Heart right ventricle (tissue), 16 donors: ENCODE results near the gene ETV4. TPM values are rescaled to one million over a fixed set of nuclear protein-coding genes. Genes with fewer than 3 reads are reported as not detected.

ENCODE experiments used
- ATAC-seq, 8 donors: fragments of 200-7000 bp; cut with Tn5 transposase; one replicate each; pipeline ENCODE4 v1.9.1; 2020; ENCODE audit warnings: mild to moderate bottlenecking in 8 of 8, moderate library complexity in 8 of 8, moderate number of reproducible peaks in 1 of 8
- DNase-seq, 2 donors: peaks; one replicate each; pipeline ENCODE4 v3.0.0-alpha.2; 2020
- H3K27ac ChIP-seq, 10 donors: fragments of 200-600 bp; sonication (generic) in 2 of 10; one replicate each; pipeline versions ENCODE4 v1.5.0 to v1.8.0; 2020 to 2022; ENCODE audit warnings: mild to moderate bottlenecking in 3 of 10
- H3K27me3 ChIP-seq, 7 donors: fragments of 200-600 bp; one replicate each; pipeline ENCODE4 v1.8.0; 2021 to 2022; ENCODE audit warnings: mild to moderate bottlenecking in 2 of 7
- H3K36me3 ChIP-seq, 9 donors: fragments of 200-600 bp; sonication (generic) in 1 of 9; one replicate each; pipeline versions ENCODE4 v1.5.0 to v1.8.0; 2020 to 2022; ENCODE audit warnings: mild to moderate bottlenecking in 2 of 9
- H3K4me1 ChIP-seq, 9 donors: fragments of 200-600 bp; sonication (generic) in 1 of 9; one replicate each; pipeline versions ENCODE4 v1.5.0 to v1.8.0; 2020 to 2022; ENCODE audit warnings: mild to moderate bottlenecking in 4 of 9
- H3K4me3 ChIP-seq, 10 donors: fragments of 200-600 bp; sonication (generic) in 2 of 10; one replicate each; pipeline versions ENCODE4 v1.5.0 to v1.8.0; 2020 to 2022; ENCODE audit warnings: mild to moderate bottlenecking in 7 of 10, moderate library complexity in 2 of 10
- H3K9me3 ChIP-seq, 11 donors: fragments of 200-600 bp in 10 of 11; sonication (generic) in 2 of 11; one replicate each; pipeline versions ENCODE4 v1.5.0 to v1.8.0; 2013 to 2022; ENCODE audit warnings: mild to moderate bottlenecking in 2 of 11, control low read depth in 1 of 11, moderate library complexity in 1 of 11
- whole genome bisulfite sequencing, 2 donors: extraction: QIAGEN DNeasy Blood & Tissue Kit; methylation state at CpG; one replicate each; pipeline ENCODE4 v1.1.7; 2013; ENCODE audit warnings: inconsistent platforms in 1 of 2; 5-methylcytosine and 5-hydroxymethylcytosine counted together
- intact Hi-C, 10 donors: fragments of 100-400 bp; cut with DNase I; formaldehyde crosslinking; loops; one replicate each; pipeline versions ENCODE4 v1.11.1 to v1.14.2; 2022
- polyA plus RNA-seq, 2 donors: library from polyadenylated mRNA; stranded (reverse); fragments of 200-250 nt; gene quantifications; one replicate each; pipeline ENCODE4 v1.2.3, GENCODE V29; 2013
- total RNA-seq, 10 donors: library from RNA; stranded (reverse); fragmentation: NEBNext Ultra II Directional in 3 of 10; extraction: Animal tissue kit (Norgen Biotek cat#: 25700) in 3 of 10; gene quantifications; one replicate each; pipeline versions ENCODE4 v1.2.1 to v1.2.4, GENCODE V29; 2021 to 2023
- TF ChIP-seq, protein P1 (sequence below), 9 donors: fragments of 200-600 bp; sonication (generic) in 2 of 9; IDR thresholded peaks; one replicate each; pipeline versions ENCODE4 v1.5.0 to v1.8.0; 2021 to 2022; ENCODE audit warnings: antibody characterized with exemption in 9 of 9, mild to moderate bottlenecking in 5 of 9, moderate library complexity in 1 of 9
- donor health status: Arrhythmogenic right ventricular cardiomyopathy.
- donor health status: ischemic (EF 13 %, LVEDD 7.1; RV severe dilation, severe dysfunction).
- donor health status: healthy with polysubstance abuse.
- donor health status: DM: no; HTN: yes; CAD: no.
- donor health status: DM: no; HTN: no; CAD: no.
- donor health status: ischemic (EF 25% LVEDD 6.9; RV normal size, moderate dysfunction).
- donor health status: ischemic (EF 25% LVEDD 5.7; RV mildly dilated, moderate dysfunction).
- donor health status: healthy.
- donor health status: DM: yes; HTN: yes; CAD: no.
- donor health status: Ischemic cardiomyopathy.
- donor health status: ischemic (EF 35%, LVEDD 5.7; RV mildly dilated, moderate dysfunction).
- donor health status: nonischemic (EF 11% LVEDD 7.7; RV severe dilation, severe dysfunction).
- donor health status: DM: yes; HTN: yes; CAD: no.
- donor health status: PGD.
- donor health status: ischemic (EF 29% LVEDD 5.4; RV normal size, mild dysfunction).
- donor health status: nonischemic (EF 23%, LVEDD 6.1; RV moderate dilation, normal function).

The ETV4 gene
- total and polyA plus RNA-seq, 12 donors = 0.40 to 2.8 (median 0.76) TPM; not detected in 1

DNA sequence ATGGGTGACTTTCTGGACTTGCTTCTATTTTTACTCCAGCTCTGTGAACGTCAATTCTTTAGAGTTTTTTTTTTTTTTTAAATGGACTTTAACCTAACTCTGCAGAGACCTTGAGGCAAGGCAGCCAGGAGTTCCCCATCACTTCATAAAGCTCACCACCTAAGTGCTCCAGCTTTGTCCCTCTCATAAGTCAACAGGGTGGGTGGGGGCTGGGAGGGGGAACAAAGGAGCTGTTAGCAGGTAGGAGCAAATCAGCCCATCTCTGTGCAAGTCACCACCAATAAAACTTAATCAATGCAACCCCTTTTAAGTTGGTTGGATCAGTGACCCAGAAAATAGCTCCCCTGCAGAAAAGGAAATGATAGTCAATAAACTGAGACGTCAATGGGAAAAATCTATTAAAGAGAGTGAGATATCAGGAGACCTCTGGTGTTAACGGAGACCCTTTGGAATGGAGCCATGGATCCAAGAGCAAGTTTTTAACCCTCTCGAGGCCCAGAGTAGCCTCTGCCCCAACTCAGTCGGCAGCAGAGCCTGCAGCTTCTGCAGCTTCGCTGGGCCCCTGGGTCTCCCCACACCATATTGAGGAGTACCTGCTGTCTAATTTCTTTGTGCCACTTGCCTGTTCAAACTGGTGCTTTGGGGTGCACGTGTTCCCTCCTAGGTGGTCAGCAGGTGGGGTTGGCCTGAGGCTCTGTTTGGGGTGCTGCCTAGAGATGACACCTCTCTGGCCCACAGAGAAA lies 27.6 kb upstream of the ETV4 start:
- Histone ChIP-seq H3K4me1 (peaks cover 8 to 26% (median 13%) of the 10 kb centered on the region in 9 donors), H3K9me3 (no peaks in the 10 kb centered on the region), H3K27ac (no peak overlapping the region), H3K27me3 (no peaks in the 10 kb centered on the region), H3K4me3 (no peak overlapping the region), H3K36me3 (no peaks in the 10 kb centered on the region)
- ATAC-seq (no peak), DNase-seq (no peak)
- 40 to 45% methylated on average over 7 of the region's 7 CpGs for WGBS, 2 donors
- intact Hi-C loops = loop anchor here in 4 of 10 donors (10.0 kb wide), 2 partner anchors 181 to 191 kb away; partner anchors contain the start of gene SOST (in 1 of the 4)
- TF ChIP-seq, protein P1, sequence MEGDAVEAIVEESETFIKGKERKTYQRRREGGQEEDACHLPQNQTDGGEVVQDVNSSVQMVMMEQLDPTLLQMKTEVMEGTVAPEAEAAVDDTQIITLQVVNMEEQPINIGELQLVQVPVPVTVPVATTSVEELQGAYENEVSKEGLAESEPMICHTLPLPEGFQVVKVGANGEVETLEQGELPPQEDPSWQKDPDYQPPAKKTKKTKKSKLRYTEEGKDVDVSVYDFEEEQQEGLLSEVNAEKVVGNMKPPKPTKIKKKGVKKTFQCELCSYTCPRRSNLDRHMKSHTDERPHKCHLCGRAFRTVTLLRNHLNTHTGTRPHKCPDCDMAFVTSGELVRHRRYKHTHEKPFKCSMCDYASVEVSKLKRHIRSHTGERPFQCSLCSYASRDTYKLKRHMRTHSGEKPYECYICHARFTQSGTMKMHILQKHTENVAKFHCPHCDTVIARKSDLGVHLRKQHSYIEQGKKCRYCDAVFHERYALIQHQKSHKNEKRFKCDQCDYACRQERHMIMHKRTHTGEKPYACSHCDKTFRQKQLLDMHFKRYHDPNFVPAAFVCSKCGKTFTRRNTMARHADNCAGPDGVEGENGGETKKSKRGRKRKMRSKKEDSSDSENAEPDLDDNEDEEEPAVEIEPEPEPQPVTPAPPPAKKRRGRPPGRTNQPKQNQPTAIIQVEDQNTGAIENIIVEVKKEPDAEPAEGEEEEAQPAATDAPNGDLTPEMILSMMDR (IDR thresholded peaks at IDR 0.05) = no peak

DNA sequence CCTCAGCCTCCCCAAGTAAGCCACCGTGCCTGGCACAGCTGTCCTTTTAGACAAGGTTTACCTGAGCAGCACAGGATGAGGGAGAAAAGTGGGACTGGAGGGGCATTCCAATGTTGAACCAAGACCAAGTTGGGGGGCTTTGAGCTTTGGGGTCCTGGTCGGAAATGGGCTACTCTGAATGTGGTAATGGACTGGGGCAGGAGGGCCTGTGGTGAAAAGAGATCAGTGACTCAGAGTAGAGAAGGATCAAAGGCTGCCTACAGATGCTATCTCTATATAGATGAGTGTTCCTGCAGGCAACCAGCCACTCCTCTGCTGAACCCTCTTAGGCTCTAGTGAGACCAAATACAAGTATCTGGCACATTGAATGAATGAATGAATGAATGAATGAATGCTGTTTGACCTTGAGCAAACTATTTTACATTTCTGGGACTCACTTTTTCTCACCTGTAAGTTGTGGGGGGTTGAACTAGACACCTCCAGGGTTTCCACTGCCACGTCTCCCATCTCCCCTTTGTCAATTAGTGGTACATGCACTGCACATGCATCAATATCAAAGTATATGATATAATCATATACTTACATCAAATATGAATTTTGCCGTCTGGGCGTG lies 26.3 kb upstream of the ETV4 start:
- Histone ChIP-seq H3K4me1 (peaks cover 0 to 13% (median 3%) of the 10 kb centered on the region in 9 donors), H3K27me3 (no peaks in the 10 kb centered on the region), H3K27ac (no peak overlapping the region), H3K9me3 (no peaks in the 10 kb centered on the region), H3K4me3 (no peak overlapping the region), H3K36me3 (no peaks in the 10 kb centered on the region)
- WGBS, 2 donors = 89 to 95% methylated on average over 5 of the region's 5 CpGs
- TF ChIP-seq, protein P1 (IDR thresholded peaks at IDR 0.05) = no peak
- DNase-seq (no peak), ATAC-seq (no peak)
- intact Hi-C loops = loop anchor here in 4 of 10 donors (10.0 kb wide), 2 partner anchors 182 to 192 kb away; partner anchors contain the start of gene SOST (in 1 of the 4)

DNA sequence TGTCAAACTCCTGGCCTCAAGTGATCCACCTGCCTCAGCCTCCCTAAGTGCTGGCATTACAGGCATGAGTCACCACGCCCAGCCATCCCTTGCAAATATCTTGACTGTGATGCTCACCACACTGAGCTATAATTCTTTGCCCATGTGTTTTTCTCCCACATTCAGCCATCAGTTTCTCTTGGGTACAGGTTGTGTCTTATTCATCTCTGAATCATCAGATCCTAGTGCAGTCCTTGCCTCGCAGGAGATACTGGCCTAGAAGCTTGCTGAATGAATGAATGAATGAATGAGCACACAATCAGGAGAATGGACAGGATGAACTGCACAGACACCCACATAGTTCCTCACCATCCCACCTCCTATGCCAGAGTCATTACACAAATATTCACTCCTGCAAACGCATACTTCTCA lies 24.4 kb upstream of the ETV4 start:
- DNase-seq (no peak), ATAC-seq (no peak)
- Histone ChIP-seq H3K4me1 (no peaks in the 10 kb centered on the region), H3K4me3 (no peak overlapping the region), H3K36me3 (no peaks in the 10 kb centered on the region), H3K27ac (no peak overlapping the region), H3K27me3 (no peaks in the 10 kb centered on the region), H3K9me3 (no peaks in the 10 kb centered on the region)
- TF ChIP-seq, protein P1 (IDR thresholded peaks at IDR 0.05) = no peak
- intact Hi-C loops = loop anchor here in 4 of 10 donors (10.0 kb wide), 2 partner anchors 184 to 194 kb away; partner anchors contain the start of gene SOST (in 1 of the 4)
- 88 to 95% methylated on average over 3 of the region's 3 CpGs for WGBS, 2 donors

DNA sequence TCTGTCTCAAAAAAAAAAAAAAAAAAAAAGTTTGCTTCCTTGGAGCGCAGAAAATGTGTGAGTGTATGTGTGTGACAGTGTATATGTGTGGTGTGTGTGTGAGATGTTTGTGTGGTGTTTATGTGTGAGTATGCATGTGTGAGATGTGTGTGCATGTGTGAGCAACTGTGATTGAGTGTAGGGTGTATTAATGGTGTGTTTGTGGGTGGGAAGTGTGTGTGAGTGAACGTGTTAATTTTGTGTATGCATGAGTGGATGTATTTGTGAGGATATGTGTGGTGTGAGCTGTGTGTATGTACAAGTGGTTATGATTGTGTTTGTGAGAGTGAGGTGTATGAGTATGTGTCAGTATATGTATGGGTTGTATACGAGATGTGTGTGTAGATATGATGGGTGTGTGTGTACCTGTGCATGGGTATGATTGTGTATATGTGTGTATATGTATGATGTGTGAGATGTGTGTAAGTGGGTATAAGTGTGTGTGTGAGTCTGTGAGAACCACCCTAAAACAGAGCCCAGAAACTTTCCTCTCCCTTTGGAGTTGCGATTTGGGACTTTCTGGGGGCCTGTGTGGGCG lies 22.5 kb upstream of the ETV4 start:
- H3K27ac ChIP-seq = no peak overlapping the region
- ATAC-seq = no peak
- H3K27me3 ChIP-seq = peaks cover 0 to 8% (median 0%) of the 10 kb centered on the region in 7 donors
- intact Hi-C loops = loop anchor here in 1 of 10 donors (10.0 kb wide), 1 partner anchor 186 kb away; the partner anchor contains the start of gene SOST
- TF ChIP-seq, protein P1 (IDR thresholded peaks at IDR 0.05) = no peak
- DNase-seq = no peak
- H3K9me3 ChIP-seq = no peaks in the 10 kb centered on the region
- H3K4me3 ChIP-seq = no peak overlapping the region
- H3K4me1 ChIP-seq = peaks cover 0 to 1% (median 0%) of the 10 kb centered on the region in 9 donors
- 85 to 98% methylated on average over 5 of the region's 5 CpGs for WGBS, 2 donors
- H3K36me3 ChIP-seq = no peaks in the 10 kb centered on the region
